Hematopoietic multipotent progenitor cell treated with erythropoietin and hydrocortisone succinate and interleukin-3 and kit ligand, for 6 days (in vitro differentiated cells): Measurements from ENCODE around the gene ALS2CL.

ENCODE experiments used
- DNase-seq: peaks from one replicate; pipeline ENCODE4 v3.0.0-alpha.2; 2015

The ALS2CL gene

GRCh38 chr3:46676601-46677410 lies 16.7 kb downstream of the ALS2CL start:
- no peak for DNase-seq

- no peak for DNase-seq
These were observed 17.5 kb downstream of the ALS2CL start for GRCh38 chr3:46675843-46676567.

GRCh38 chr3:46675426-46675825 lies 18.1 kb downstream of the ALS2CL start:
- no peak for DNase-seq

DNA sequence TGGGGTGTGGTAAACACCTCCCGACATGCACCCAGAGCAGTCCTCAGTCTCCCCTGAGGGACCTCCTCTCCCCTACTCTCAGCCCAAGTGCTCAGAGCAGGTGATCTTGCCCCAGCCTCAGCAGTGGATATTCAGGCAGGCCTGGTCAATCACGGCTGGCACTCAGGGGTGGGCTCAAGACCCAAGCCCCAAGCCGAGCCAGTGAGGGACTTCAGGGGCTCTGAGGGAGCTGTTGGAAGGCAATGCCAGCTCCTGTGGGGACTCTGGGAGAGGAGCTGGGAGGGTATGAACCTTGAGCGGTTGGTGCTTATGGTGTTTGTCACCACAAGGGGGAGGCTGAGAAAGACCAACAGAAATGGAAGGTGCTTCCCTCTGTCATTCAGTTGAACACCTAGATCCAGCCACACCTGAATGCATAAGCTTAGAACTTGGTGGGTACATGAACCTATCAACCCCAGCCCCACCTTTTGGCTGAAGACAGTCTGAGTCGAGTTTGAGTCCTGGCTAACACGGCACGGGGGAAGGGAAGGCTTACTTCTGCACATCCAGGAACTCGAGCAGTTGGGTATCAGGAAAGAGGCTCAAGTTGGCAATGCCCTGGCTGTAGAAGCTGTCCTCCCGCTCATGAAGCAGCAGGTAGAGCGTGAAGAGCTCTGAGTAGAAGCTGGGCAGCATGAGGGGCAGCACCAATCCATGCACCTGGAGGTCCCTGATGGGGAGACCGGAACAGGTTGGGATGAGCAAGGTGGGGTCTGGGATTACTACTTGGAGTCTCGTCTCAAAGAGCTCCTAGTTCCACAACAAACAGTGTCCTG lies 19.2 kb downstream of the ALS2CL start:
- peak; percentile 38 for DNase-seq

GRCh38 chr3:46673151-46674030 lies 20.1 kb downstream of the ALS2CL start:
- no peak for DNase-seq

DNA sequence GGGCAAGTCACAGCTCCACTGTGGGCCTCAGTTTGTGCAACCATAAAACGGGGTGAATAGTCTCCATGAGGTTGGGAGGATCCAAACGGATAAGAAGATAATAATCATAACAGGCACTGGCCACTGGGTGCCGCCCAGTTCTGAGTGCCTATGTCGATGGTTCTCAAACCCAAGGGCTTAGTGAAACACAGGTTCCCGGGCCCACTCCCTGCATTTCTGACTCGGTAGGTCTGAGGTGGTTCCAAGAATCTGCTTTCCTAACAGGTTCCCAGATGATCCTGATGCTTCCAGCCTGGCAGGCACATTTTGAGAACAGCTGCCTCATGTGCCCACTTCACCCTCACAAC lies 21.2 kb downstream of the ALS2CL start:
- no peak for DNase-seq

- DNase-seq: no peak
These were observed 21.7 kb downstream of the ALS2CL start for GRCh38 chr3:46671541-46672348.

GRCh38 chr3:46670891-46671427 lies 22.5 kb downstream of the ALS2CL start:
- DNase-seq: no peak

DNA sequence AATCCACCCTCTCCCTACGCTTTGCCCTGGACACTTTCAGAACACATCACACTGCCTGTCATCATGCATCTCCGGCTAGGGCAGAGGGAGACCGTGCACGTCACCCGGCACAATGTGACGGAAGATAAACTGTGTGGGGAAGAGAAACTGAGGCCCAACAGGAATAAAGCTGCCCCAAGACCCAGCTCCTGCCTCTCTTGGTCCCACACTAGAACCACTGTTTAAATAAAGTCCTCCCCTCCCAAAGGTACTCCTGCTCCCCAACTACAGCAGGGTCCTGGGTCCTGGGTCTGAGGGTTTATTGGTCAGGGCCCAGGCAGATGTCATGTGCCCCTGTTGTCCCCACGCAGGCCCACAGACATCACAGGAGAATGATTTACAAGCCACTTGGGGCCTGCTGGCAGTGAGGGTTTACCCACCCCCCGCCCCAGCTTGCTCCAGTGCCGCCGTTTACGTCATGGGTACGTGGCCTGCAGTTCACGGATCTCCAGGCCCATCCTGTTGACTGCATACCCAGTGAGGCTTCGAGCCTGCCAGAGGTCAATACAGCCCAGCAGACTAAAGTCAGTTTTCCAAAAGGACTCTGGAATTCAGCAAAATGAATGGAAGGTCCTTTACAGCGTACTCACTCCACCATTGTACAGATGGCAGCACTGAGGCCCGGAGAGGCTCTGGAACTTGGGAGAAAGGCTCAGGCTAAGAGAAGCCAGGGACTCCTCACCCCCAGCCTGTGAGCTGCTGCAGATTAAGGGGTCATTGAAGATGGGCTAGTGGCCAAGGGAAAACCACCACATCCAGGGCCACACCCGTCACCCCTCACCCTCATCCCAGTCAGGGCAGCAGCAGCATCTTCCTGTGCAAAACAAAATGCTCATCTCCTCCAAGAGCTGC lies 23.2 kb downstream of the ALS2CL start:
- no peak for DNase-seq

DNA sequence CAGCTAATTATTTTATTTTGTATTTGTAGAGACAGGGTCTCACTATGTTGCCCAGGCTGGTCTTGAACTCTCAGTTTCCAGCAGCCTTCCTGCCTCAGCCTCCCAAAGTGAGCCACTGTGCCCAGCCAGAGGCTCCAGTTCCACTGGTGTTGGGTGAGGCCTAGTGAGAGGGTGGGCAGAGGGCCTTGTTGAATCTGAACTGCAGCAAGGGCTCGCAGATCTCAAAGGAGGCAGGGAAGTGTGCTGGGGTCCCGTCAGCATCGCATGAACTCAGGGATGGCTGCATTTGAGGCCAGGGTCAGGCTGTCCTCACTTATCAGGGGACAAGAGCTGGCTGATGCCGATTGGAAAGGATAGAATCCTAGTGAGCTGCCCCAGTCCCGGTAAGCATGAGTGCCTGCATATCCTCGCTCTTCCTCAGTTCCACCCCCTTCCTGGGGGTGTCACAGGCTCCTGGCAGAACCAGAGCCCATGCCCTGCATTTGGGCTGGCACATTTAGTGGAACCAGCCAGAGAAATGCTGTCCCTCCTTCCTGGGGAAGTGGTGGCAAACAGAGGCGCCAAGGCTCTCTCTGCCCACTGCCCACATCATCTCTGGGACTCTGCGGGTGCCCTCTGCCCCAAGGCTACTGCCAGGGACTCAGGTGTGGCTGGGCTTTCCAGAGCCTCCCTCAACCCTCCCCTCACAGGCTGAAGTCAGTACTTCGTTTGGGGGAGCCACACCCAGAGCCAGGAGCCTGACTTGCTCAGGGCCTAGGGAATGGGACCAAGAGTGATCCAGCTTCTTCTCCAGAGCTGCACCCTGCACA lies 24.1 kb downstream of the ALS2CL start:
- no peak for DNase-seq

- DNase-seq: no peak
These were observed 24.9 kb downstream of the ALS2CL start for GRCh38 chr3:46668591-46668990.

GRCh38 chr3:46668116-46668515 lies 25.4 kb downstream of the ALS2CL start:
- DNase-seq: no peak

DNA sequence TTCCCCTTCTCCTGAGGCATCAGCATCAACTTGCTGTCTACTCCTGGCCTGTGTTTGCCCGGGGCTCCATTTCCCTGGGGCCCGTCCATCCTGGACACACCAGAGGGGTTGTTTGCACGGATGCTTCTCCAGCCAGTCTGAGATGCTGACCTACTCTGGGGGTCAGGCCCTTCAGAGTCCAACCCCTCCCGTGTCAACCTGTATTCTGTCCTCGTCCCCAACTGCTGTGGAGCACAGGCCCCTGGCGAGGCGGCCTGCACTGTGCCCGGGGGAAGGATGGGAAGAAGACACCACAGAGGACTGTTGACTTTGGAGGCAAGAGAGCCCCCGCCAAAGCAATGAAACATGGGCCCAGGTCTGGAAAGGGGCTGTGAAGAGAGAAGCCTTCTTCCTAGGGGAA lies 25.8 kb downstream of the ALS2CL start:
- no peak for DNase-seq

GRCh38 chr3:46667061-46667621 lies 26.3 kb downstream of the ALS2CL start:
- DNase-seq: no peak

GRCh38 chr3:46666453-46666845 lies 27.0 kb downstream of the ALS2CL start:
- DNase-seq: no peak

DNA sequence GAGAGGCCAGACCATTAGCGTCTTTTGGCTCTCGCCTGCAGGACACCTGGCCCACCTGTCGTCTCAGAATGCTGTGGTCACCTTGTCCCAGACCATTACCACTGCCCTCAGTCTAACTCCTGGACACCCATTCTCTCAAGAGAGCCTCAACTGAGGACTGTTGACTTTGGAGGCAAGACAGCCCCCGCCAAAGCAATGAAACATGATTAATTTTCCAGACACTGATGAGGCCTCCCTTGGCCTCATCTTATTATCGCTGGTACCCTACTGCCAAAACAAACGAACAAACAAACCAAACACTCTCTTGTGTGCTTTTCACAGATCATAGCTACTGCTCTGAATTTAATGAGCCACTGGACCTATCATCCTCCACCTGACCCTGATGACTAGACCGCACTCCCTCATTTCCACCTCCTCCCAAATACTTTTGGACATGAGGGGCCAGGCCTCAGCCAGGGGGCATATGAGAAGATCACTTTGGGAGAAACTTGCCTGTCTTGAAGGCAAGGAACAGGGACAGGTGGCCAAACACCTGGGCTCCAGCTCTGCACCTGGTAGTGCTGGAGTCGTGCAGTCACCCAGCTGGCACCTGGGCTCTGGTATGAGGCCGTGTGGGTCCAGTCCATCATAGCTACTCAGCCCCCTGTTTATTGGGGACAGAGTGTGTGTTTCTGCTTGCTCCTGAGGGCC lies 27.6 kb downstream of the ALS2CL start:
- no peak for DNase-seq

- DNase-seq: no peak
These were observed 28.3 kb downstream of the ALS2CL start for GRCh38 chr3:46664971-46665762.
